Non-pigmented ciliary epithelial cell (primary cell): ENCODE measurements around the gene RBM38.
"Not testable (repeated sequence)": the region's sequence is repeated elsewhere in the genome, so short reads cannot be mapped to it uniquely, and the experiment has no call there.

ENCODE experiments used
- DNase-seq: peaks from one replicate; pipeline ENCODE4 v3.0.0-alpha.2; 2010; ENCODE audit warnings: low read depth

The RBM38 gene

DNA sequence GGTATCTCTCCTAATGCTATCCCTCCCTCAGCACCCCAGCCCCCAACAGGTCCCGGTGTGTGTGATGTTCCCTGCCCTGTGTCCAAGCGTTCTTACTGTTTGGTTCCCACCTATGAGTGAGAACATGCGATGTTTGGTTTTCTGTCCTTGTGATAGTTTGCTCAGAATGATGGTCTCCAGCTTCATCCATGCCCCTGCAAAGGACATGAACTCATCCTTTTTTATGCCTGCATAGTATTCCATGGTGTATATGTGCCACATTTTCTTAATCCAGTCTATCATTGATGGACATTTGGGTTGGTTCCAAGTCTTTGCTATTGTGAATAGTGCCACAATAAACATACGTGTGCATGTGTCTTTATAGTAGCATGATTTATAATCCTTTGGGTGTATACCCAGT lies 28.3 kb downstream of the RBM38 start:
- DNase-seq, result not testable (repeated sequence)

DNA sequence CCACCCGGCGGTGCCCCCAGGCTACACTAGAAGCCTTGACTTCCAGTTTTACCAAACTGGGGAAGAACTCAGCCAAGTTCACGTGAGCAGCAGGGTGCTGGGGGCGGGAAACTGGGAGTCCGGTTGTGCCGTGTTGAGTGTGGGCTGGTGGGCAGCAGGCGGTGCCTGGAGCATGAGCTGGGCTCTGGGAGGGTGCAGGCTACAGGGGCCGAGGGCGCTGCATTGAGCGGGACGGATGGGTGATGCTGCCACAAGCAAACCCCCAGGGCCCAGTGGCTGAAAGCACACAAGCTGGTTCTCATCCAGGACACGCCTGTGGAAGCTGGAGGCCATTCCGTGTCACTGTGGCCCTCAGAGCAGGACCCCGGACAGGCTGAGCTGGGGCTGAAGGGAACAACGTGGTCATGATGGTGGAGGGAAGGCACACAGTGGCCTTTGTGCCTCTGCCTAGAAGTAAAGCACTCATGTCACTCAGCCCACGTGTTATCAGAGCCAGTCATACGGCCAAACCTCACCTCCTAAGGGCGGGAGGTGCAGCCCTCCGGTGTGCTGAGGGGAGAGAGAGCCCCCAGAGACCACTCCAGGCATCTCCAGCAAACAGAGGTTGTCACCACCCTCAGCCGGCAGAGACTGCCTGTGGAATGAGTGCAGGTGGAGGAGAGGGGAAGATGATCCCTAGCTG lies 29.5 kb downstream of the RBM38 start:
- no peak for DNase-seq

GRCh38 chr20:57421253-57422220 lies 30.3 kb downstream of the RBM38 start:
- no peak for DNase-seq

GRCh38 chr20:57422254-57422653 lies 31.1 kb downstream of the RBM38 start:
- no peak for DNase-seq

DNA sequence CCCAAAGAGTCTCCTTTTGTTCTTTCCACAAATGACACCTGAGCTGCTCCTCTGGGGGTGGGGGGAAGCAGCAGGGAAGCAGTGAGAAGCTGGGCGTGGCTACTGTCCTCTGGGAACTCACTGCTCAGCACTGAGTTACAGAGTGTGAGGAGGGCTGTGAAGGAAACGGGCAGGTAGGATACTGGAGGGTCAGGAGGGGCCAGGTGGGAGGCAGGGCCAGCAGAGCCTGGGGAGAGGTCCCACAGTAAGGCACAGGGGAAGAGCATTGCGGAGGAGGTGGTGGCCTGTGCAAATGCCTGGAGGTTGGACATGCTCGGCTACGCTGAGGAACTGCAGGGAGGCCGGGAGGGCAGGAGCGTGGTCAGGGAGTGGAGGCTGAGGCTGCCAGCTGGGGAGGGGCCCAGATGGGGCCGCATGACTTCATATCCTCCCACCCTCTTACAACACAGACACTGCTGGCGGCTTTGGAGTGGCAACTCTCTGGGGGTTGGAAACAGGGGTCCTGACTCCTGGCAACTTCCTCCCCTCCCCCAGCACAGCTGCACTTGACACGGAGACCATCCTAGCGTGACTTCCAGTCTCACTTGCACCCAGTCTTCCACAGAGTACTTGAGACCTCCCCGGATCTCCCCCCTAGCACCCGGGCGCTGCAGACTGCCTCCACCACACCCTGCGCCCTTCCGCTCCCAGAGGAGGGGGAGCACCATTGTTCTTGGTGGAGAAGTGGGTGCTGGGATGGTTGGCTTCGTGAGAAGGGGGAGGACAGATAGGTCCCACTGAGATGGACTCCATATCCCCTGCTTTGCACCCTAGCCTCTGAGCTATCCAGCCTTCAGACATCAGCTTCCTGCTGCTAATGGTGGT lies 34.2 kb downstream of the RBM38 start:
- no peak for DNase-seq

GRCh38 chr20:57426271-57426689 lies 35.1 kb downstream of the RBM38 start:
- DNase-seq, result no peak

DNA sequence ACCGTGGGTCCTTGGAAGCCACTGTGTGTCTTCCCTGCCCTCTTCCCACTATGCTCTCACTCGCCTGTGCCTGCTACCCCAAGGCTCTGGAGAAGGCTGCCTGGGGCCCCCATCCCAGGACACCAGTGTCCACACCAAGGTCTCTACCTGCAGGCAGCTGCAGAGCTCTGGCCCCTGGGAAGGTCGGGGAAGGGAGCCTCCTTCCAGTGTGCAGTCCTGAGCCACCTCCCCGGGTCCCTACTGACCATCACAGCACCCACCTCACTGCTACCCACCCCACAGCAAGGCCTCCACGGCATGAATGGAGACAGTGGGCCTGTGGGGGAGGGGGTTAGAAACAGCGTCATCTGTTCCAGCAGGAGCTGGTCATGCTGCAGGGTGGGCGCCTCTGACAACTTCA lies 35.6 kb downstream of the RBM38 start:
- no peak for DNase-seq

DNA sequence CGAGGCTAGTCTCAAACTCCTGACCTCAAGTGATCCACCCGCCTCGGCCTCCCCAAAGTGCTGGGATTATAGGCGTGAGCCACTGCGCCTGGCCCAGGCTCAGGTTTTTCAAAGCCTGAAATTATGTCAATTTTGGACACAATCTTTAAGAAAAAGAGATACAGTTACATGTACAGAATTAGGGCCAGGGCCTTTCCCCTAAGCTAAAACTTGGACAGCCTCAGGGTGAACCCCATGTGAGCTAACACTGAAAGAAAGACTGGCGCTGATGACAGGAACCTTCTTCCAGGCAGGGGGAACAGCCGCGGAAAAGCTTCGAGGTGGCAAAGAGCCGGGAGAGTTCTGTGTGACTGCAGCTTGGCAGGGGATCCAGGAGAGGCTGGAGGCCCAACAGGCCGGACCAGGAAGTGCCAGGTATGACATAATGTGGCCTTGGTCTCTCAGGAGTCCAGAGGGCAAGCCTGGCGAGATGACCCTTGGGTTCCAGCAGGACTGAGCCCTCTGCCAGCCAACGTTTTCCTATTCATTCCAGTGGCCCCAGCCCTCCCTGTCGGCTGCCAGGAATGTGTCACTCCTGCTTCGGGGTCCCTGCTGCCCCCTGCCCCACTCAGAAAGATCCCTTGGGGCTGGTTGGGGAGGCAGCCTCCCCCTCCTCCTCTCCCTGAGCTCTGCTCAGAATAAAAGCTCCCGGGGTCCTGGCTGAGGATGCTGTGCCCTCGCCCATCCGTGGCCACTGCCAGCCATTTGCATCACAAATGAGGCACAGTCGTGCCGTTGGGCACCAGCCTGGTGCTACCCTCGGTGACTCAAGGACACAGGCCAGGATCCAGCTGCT lies 37.3 kb downstream of the RBM38 start:
- DNase-seq, result no peak

DNA sequence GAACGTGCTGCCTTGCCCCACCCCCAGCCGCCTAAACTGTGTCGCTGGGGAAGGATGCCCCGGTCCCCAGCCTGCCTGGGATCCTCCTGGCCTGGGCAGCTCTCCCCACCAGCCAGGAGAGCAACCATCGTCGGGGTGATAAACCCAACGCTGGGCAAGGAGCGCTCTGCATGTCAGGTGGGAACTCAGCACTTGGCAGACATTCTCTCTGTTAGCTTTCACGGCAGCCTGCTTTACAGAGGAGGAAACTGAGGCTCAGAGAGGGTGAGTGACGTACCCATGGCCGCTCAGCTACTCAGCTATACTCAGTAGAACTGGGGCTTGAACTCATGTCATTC lies 37.9 kb downstream of the RBM38 start:
- DNase-seq, result no peak

- peak; percentile 10 for DNase-seq
Measured at GRCh38 chr20:57429580-57430200, 38.5 kb downstream of the RBM38 start.

DNA sequence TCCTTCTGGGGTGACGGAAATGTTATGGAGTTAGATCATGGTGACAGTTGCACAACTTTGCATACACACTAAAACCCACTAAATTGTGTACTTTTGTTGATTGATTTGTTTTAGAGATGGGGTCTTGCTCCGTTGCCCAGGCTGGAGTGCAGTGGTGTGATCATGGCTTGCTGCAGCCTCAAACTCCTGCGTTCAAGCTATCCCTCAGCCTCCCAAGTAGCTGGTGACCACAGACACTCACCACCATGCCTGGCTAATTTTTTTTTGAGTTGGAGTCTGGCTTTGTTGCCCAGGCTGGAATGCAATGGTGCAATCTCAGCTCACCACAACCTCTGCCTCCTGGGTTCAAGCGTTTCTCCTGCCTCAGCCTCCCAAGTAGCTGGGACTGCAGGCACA lies 39.0 kb downstream of the RBM38 start:
- not testable (repeated sequence) for DNase-seq

DNA sequence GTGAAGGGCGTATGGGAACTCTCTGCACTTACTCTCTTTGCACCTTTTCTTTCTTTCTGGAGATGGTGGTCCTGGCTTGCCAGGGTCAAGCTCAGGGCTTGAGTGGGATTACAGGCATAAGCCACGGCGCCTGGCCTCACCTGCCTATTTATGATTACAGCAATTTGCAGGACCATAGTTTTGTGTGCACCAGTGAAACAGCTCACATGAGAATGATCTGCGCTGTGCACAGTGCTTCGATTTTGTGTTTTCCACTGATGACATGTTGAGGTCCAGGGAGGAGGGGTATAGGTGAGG lies 40.3 kb downstream of the RBM38 start:
- DNase-seq, result no peak

GRCh38 chr20:57432480-57432861 lies 41.3 kb downstream of the RBM38 start:
- DNase-seq, result no peak

GRCh38 chr20:57432862-57433491 lies 41.8 kb downstream of the RBM38 start:
- no peak for DNase-seq

GRCh38 chr20:57433657-57434389 lies 42.6 kb downstream of the RBM38 start:
- DNase-seq, result no peak

DNA sequence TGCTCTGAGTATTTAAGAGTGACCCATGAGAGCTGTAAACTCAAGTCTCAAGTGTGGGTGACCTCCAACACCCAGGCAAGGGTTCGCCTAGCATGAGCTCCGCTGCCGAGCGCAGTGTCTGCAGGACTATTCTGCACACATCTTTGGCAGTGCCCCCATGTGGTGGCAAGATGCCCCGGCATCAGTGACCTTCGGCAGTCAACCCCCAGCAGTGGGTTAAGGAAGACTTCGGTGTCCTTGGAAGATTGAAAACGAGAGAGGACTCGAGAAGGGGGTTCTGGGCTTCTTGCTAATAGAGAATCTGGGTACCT lies 43.1 kb downstream of the RBM38 start:
- no peak for DNase-seq

DNA sequence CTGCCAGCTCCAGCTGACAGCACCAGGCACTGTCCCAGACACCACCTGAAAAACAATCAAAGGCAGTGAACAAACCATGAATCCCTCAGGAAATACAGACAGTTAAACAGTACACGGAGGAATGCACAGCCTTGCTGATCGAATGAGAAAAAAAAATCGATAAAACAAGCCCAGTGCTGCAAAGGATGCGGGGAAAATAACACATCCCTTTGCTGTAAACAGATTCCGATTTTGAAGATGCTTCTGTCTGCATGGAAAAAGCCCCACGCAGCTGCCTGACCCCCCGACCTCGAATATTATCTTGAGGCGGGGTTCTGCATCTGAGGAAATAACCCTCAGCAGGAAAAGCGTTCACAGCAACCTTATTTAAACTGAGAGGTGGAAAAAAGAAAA lies 43.9 kb downstream of the RBM38 start:
- no peak for DNase-seq

GRCh38 chr20:57435498-57436222 lies 44.5 kb downstream of the RBM38 start:
- no peak for DNase-seq

DNA sequence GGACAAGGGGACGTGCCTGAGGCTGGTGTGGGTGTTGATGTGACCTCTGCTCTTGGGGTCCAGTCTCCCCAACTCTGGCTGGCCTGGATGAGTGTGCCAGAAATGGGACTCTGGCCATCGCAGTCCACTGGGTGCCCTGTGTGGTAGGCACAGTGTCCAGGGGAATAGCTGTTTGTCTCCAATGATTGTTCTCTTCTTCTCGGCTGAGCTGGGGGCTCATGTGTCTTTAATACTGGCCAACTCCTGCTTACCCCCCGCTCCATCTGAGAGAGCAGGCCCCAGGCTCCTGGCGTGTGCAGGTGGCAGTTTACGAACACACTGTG lies 45.0 kb downstream of the RBM38 start:
- DNase-seq, result no peak

- DNase-seq, result no peak
Measured at GRCh38 chr20:57437267-57437666, 46.1 kb downstream of the RBM38 start.
